H54 (cell line): ENCODE measurements around the gene ASB1.

ENCODE experiments used
- DNase-seq: peaks from one replicate; pipeline ENCODE4 v3.0.0; 2011; ENCODE audit warnings: low spot score, mixed read lengths; ENCODE audit not compliant: insufficient read length
- FAIRE-seq: peaks from 3 replicates; lab custom pipeline; 2011; peaks lifted over from hg19 to GRCh38; lab: Jason Lieb, UNC
- POLR2A ChIP-seq: IDR thresholded peaks from 2 replicates; pipeline ENCODE4 v1.6.1; 2011; ENCODE audit warnings: low read depth, mild to moderate bottlenecking, low read length

Gene ASB1

GRCh38 chr2:238469155-238469554, 42.4 kb downstream of the ASB1 start:
- no peak for TF ChIP-seq POLR2A
- FAIRE-seq, result no peak
- DNase-seq, result no peak

- TF ChIP-seq POLR2A, result no peak
- FAIRE-seq (no peak), DNase-seq (no peak)
These were observed 46.3 kb downstream of the ASB1 start for GRCh38 chr2:238473014-238473413.

- FAIRE-seq (no peak), DNase-seq (no peak)
- TF ChIP-seq POLR2A, result no peak
These were observed 46.8 kb downstream of the ASB1 start for GRCh38 chr2:238473523-238473922.

GRCh38 chr2:238475034-238475433, 48.3 kb downstream of the ASB1 start:
- FAIRE-seq (no peak), DNase-seq (no peak)
- no peak for TF ChIP-seq POLR2A

- FAIRE-seq (no peak), DNase-seq (no peak)
- TF ChIP-seq POLR2A, result no peak
These were observed 48.8 kb downstream of the ASB1 start for GRCh38 chr2:238475566-238475965.

- DNase-seq (no peak), FAIRE-seq (no peak)
- TF ChIP-seq POLR2A, result no peak
These were observed 49.5 kb downstream of the ASB1 start for GRCh38 chr2:238476258-238476657.

GRCh38 chr2:238478216-238478615, 51.5 kb downstream of the ASB1 start:
- DNase-seq, result no peak
- FAIRE-seq, result no peak
- no peak for TF ChIP-seq POLR2A

- no peak for FAIRE-seq
- TF ChIP-seq POLR2A, result no peak
These were observed 53.1 kb downstream of the ASB1 start for GRCh38 chr2:238479847-238480246.

GRCh38 chr2:238483021-238483420, 56.3 kb downstream of the ASB1 start:
- no peak for TF ChIP-seq POLR2A
- FAIRE-seq, result no peak
- DNase-seq, result no peak

More at GRCh38 chr2:238479847-238480246, 53.1 kb downstream of the ASB1 start:
- DNase-seq, result no peak

GRCh38 chr2:238483656-238484055, 56.9 kb downstream of the ASB1 start:
- DNase-seq, result no peak
- no peak for TF ChIP-seq POLR2A
- FAIRE-seq, result no peak

GRCh38 chr2:238484522-238485452, 58.1 kb downstream of the ASB1 start:
- no peak for TF ChIP-seq POLR2A
- FAIRE-seq, result no peak
- no peak for DNase-seq

GRCh38 chr2:238486123-238486848, 59.6 kb downstream of the ASB1 start:
- DNase-seq (no peak), FAIRE-seq (no peak)
- TF ChIP-seq POLR2A, result no peak

- FAIRE-seq, result no peak
- no peak for TF ChIP-seq POLR2A
These were observed 60.4 kb downstream of the ASB1 start for GRCh38 chr2:238487134-238487533.

GRCh38 chr2:238487652-238488346, 61.1 kb downstream of the ASB1 start:
- no peak for DNase-seq
- FAIRE-seq, result no peak
- TF ChIP-seq POLR2A, result no peak

More at GRCh38 chr2:238487134-238487533, 60.4 kb downstream of the ASB1 start:
- no peak for DNase-seq
